ENCODE data around the gene PMAIP1.

Gene PMAIP1

GRCh38 chr18:59915606-59916005, 15.8 kb downstream of the PMAIP1 start:
- ATAC-seq: no peak

- no peak for ATAC-seq
Measured at GRCh38 chr18:59916746-59917145, 16.9 kb downstream of the PMAIP1 start.

GRCh38 chr18:59917422-59917821, 17.6 kb downstream of the PMAIP1 start:
- ATAC-seq: peak; percentile 16 to 21

- peak in 1 of 2 donors; percentile 19 for ATAC-seq
Measured at GRCh38 chr18:59918320-59918755, 18.5 kb downstream of the PMAIP1 start.

GRCh38 chr18:59918997-59919396, 19.2 kb downstream of the PMAIP1 start:
- no peak for ATAC-seq

GRCh38 chr18:59921384-59921891, 21.6 kb downstream of the PMAIP1 start:
- ATAC-seq: peak; percentile 76 to 80

GRCh38 chr18:59923539-59924196, 23.9 kb downstream of the PMAIP1 start:
- no peak for ATAC-seq

- ATAC-seq: no peak
Measured at GRCh38 chr18:59926131-59926530, 26.3 kb downstream of the PMAIP1 start.

- ATAC-seq: peak; percentile 92 to 93
Measured at GRCh38 chr18:59927246-59927825, 27.5 kb downstream of the PMAIP1 start.

- ATAC-seq: no peak
Measured at GRCh38 chr18:59928201-59928600, 28.4 kb downstream of the PMAIP1 start.

GRCh38 chr18:59929621-59930295, 30.0 kb downstream of the PMAIP1 start:
- ATAC-seq: no peak

- ATAC-seq: no peak
Measured at GRCh38 chr18:59932401-59932800, 32.6 kb downstream of the PMAIP1 start.

GRCh38 chr18:59938676-59939075, 38.9 kb downstream of the PMAIP1 start:
- ATAC-seq: no peak

- ATAC-seq: no peak
Measured at GRCh38 chr18:59939127-59939526, 39.3 kb downstream of the PMAIP1 start.

GRCh38 chr18:59940068-59940467, 40.3 kb downstream of the PMAIP1 start:
- no peak for ATAC-seq

GRCh38 chr18:59941331-59941730, 41.5 kb downstream of the PMAIP1 start:
- no peak for ATAC-seq

GRCh38 chr18:59942601-59943000, 42.8 kb downstream of the PMAIP1 start:
- no peak for ATAC-seq

GRCh38 chr18:59945544-59945943, 45.7 kb downstream of the PMAIP1 start:
- ATAC-seq: no peak

GRCh38 chr18:59950215-59950944, 50.6 kb downstream of the PMAIP1 start:
- ATAC-seq: peak; percentile 52 to 65

GRCh38 chr18:59951591-59951990, 51.8 kb downstream of the PMAIP1 start:
- no peak for ATAC-seq

GRCh38 chr18:59952283-59953007, 52.6 kb downstream of the PMAIP1 start:
- ATAC-seq: no peak

Data from activated CD4-positive, CD25-positive, alpha-beta regulatory T cell treated with anti-CD3 and anti-CD28 coated beads, Interleukin-2, amount 50 U/mL, for 24 hours (primary cell).